ENCODE results near the gene TPCN1.
"Not testable (repeated sequence)": the region's sequence is repeated elsewhere in the genome, so short reads cannot be mapped to it uniquely, and the experiment has no call there.

Gene TPCN1

GRCh38 chr12:113196990-113197389, 24.3 kb upstream of the TPCN1 start:
- peak; percentile 75 for DNase-seq (ENCODE audit: low spot score)

DNA sequence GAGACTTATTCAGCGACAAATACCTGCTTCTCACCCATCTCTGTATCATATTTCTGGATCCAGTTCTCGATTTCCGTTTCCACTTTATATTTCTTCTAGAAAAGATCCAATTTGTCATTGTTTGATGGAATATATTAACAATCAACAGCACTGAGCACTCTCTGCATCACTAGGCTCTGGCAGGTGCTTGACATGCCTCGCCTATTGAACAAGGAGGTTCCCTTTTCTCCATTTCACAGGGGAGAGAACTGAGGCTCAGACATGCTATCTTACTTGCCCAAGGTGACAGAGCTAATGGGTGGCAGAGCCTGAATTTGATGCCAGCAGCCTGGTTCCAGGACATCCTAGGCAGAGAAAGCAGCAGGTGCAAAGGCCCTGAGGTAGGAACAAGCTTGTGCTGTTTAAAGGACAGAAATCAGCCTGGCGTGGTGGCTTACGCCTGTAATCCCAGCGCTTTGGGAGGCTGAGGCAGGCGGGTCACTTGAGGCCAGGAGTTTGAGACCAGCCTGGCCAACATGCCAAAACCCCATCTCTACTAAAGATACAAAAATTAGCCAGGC, 23.7 kb upstream of the TPCN1 start:
- no peak for DNase-seq (ENCODE audit: low spot score)

- peak; percentile 77 for DNase-seq (ENCODE audit: low spot score)
Measured at GRCh38 chr12:113198296-113198695, 23.0 kb upstream of the TPCN1 start.

GRCh38 chr12:113200021-113200797, 21.1 kb upstream of the TPCN1 start:
- DNase-seq (ENCODE audit: low spot score), result no peak

DNA sequence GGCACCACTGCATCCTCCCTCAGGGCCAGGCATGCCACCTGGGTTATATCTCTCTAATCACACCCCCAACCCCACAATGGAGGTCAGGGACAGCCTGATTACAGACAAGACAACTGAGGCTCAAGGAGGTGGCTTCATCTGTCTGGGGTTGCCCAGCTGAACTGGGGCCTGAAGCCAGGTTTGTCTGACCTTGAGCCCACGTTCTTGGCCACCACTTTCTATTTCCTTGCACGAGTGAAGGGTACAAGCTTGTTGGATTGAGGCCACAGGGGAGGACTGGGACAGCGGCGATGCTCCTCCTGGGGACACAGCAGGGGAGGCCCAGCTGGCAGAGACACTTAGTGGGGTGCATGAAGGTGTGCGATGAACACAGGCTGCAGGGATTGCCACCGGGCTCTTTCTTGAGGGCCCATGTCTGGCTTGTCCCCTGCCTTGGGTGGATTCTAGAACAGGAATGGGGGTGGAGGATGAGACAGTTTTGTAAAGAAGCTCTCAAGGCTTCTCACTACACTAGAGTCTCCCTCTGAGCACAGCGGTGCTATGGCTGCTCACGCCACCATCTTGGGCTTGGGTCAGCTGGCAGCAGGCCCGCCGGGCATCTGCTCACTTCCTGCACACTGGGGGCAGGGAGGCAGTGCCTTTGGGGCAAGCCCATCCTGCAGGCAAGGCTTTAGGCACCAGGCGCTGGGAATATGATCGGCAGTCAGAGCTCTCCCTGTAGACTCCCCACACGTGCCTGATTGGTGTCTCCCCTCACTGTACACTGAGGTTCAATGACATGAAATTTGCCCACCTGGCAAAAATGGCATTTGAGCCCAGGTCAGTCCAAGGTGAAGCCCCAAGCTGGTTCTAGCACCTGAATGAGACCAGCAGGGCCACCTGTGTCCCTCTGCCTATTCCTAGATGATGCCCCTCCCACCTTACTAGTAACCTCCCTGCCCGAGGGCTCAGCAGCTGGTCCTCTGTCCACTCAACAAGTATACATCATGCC, 19.8 kb upstream of the TPCN1 start:
- DNase-seq (ENCODE audit: low spot score), result no peak

- DNase-seq (ENCODE audit: low spot score), result no peak
Measured at GRCh38 chr12:113202300-113203075, 18.8 kb upstream of the TPCN1 start.

DNA sequence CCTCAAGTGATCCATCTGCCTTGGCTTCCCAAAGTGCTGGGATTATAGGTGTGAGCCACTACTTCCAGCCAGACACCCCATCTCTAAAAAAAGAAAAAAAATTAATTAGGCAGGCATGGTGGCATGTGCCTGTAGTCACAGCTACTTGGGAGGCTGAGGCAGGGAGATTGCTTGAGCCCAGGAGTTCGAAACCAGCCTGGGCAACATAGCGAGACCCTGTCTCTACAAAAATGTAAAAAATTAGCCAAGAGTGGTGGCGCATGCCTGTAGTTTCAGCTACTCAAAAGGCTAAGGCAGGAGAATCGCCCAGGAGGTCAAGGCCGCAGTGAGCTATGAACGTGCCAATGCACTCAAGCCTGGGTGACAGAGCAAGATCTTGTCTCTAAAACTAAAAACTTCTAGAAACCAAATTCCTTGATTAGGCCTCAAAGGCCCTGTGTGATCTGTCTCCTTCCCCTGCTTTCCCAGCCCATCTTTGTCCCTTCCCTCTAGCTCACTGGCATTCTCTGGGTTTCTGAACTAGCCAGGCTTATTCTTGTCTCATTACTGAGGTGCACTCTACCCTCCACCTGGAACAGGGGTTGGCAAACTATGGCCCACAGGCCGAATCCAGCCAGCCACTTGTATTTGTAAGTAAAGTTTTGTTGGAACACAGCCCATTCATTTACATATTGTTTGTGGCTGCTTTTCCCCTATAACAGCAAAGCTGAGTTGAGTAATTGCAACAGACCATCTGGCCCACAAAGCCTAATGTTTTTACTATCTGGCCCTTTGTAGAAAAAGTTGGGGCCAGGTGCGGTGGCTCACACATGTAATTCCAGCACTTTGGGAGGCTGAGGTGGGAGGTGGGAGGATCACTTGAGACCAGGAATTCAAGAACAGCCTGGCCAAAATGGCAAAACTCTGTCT, 17.2 kb upstream of the TPCN1 start:
- no peak for DNase-seq (ENCODE audit: low spot score)

- peak; percentile 66 for DNase-seq (ENCODE audit: low spot score)
Measured at GRCh38 chr12:113204804-113205203, 16.5 kb upstream of the TPCN1 start.

- DNase-seq (ENCODE audit: low spot score), result not testable (repeated sequence)
Measured at GRCh38 chr12:113206802-113207201, 14.5 kb upstream of the TPCN1 start.

- no peak for DNase-seq (ENCODE audit: low spot score)
Measured at GRCh38 chr12:113207613-113208040, 13.6 kb upstream of the TPCN1 start.

DNA sequence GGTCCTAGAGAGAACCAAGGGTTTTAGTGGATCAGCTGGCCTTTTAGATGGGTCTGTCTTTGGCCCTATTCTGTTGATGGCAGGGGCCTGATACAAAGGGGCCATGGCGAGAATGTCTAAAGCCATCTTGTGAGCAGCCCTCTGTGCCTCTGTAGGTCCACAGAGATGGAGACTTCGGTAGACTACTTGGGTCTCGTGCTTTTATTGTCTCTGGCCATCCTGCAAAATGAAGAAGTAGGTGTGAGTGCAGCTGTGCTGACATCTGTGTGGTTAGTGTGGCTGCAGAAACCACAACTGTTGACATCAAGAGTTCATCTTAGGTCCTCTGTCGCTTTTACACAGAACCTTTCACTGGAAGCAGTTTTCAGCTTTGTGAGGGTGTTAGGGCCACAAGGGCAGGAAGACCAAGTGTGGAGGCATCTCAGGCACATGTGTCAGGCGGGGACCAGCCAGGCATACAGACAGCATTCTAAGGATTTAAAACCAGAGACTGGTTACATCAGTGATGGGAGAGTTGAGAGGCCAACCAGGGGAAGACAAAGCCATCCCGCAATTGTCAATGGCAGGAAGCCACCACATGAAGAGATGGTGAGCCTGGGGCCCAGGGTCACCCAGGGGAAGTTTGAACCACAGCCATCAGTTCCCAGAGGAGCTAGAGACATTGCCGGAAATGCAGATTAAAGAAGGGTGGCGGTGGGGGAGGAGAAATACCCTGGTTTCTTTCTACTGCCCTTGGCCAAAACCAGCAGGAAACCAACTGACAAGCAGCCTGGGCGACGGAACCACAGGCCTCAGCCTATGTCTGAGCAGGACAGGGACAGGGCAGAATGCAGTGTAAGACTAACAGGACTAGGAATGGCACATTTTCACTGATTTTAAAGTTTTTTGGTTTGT, 13.0 kb upstream of the TPCN1 start:
- no peak for DNase-seq (ENCODE audit: low spot score)

GRCh38 chr12:113211160-113211559, 10.1 kb upstream of the TPCN1 start:
- no peak for DNase-seq (ENCODE audit: low spot score)

DNA sequence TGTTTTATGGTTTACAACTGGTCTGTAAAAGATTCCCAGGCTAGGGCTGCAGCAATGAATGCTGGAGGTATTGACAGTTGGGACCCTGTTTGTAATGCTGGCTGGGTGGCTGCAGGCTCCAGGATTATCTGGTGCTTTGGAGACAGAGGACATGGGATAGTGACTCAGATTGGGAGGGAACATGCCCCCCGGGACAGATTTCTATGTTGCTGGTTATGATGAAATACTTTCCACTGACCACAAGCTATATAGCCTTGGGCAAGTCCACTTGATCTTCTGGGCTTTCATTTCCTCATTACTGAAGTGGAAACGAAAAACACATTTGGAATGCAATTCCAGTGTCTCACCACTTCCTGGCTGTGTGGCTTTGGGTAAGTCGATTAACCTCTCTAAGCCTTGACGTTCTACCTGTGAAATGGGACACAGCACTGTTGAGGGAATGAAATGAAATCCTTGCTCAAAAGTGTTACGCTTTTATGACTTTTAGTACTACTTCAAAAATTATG, 6.3 kb upstream of the TPCN1 start:
- DNase-seq (ENCODE audit: low spot score), result peak; percentile 98

GRCh38 chr12:113216027-113216426, 5.2 kb upstream of the TPCN1 start:
- DNase-seq (ENCODE audit: low spot score), result no peak

GRCh38 chr12:113220593-113221180, 577 bp upstream of the TPCN1 start:
- no peak for DNase-seq (ENCODE audit: low spot score)

DNA sequence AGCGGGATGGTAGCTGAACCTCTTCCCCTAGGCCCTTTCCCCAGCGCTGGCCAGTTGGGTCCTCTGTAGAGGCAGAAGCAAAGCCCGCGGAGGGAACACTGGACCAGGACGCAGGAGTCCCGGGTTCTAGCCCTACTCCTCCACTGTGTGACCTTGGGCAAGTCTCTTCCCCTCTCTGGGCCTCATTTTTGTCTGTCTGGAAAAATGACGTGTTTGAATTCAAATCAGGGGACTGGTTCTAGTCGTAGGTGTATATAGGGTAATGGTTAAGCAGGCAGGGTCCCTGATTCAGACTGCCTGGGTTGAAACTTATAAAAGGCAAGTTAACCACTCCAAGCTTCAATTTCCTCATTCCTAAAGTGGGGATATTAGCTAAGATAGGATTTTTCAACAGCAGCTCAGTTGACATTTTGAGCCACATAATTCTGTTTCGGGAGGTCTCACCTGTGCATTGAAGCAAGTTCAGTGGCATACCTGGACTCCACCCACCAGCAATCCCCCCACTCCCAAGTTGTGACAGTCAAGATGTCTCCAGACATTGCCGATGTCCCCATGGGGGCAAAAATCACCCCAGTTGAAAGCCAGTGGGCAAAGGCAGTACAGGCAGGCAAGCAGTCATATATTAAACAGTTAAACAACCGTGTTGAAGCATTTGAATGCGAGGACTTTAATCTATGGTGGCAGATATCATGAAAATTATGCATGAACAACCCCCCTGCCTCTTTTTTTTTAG, 899 bp downstream of the TPCN1 start:
- peak; percentile 52 for DNase-seq (ENCODE audit: low spot score)

- DNase-seq (ENCODE audit: low spot score), result peak; percentile 96
Measured at GRCh38 chr12:113222730-113223531, 1.7 kb downstream of the TPCN1 start.

- no peak for DNase-seq (ENCODE audit: low spot score)
Measured at GRCh38 chr12:113224955-113225354, 3.7 kb downstream of the TPCN1 start.
